ENCODE results near the gene ADAMTS6. TPM values are rescaled to one million over a fixed set of nuclear protein-coding genes. Genes with fewer than 3 reads are reported as not detected.
"Not testable (repeated sequence)": the region's sequence is repeated elsewhere in the genome, so short reads cannot be mapped to it uniquely, and the experiment has no call there.

Gene ADAMTS6
- polyA plus RNA-seq, 2 of the 4 experiments (the other 2 are of a cell fraction) = 0.22 to 0.66 TPM

- Histone ChIP-seq H3K4me2 (no peak overlapping the region), H3K9me3 (no peaks in the 10 kb centered on the region), H3K4me1 (no peaks in the 10 kb centered on the region), H3K4me3 (no peak overlapping the region), H3K27ac (no peak overlapping the region)
- ATAC-seq (no peak), DNase-seq (ENCODE audit: low read depth in 1 of 2, low spot score in 1 of 2) (no peak), FAIRE-seq (no peak)
- TF ChIP-seq HMGXB4 (CRISPR knock-in tag; IDR thresholded peaks at IDR 0.05; ENCODE audit: borderline replicate concordance) = no peak
- no peak for TF ChIP-seq EHF (CRISPR knock-in tag; IDR thresholded peaks at IDR 0.05)
- 68% methylated on average over 4 of the region's 4 CpGs for WGBS (ENCODE audit: missing lambda C conversion rate)
- POLR2A ChIA-PET = no interaction called here
- CTCF ChIA-PET = no interaction called here
These were observed 7.4 kb upstream of the ADAMTS6 start for GRCh38 chr5:65489119-65489518.

- H3K4me2 ChIP-seq, CTCF ChIA-PET, H3K4me3 ChIP-seq, ATAC-seq, H3K4me1 ChIP-seq, POLR2A ChIA-PET, H3K9me3 ChIP-seq, FAIRE-seq, H3K27ac ChIP-seq: not testable (repeated sequence)
- WGBS (ENCODE audit: missing lambda C conversion rate) = 64% methylated on average over 7 of the region's 7 CpGs
- DNase-seq (ENCODE audit: low read depth in 1 of 2, low spot score in 1 of 2) = peak in 1 of 2 experiments; percentile 28
These were observed 6.4 kb upstream of the ADAMTS6 start for GRCh38 chr5:65488038-65488687.

GRCh38 chr5:65486803-65487202 lies 5.1 kb upstream of the ADAMTS6 start:
- FAIRE-seq; DNase-seq (ENCODE audit: low read depth in 1 of 2, low spot score in 1 of 2); H3K9me3 ChIP-seq; POLR2A ChIA-PET; H3K4me3 ChIP-seq; H3K27ac ChIP-seq; ATAC-seq; H3K4me2 ChIP-seq; H3K4me1 ChIP-seq: not testable (repeated sequence)
- CTCF ChIA-PET = interaction anchor here (0.6 to 1.6 kb wide), 4 partner anchors 386 to 936 kb away, joined by 3 to 7 read pairs (median 4); no protein-coding TSS in a partner anchor
- 92% methylated on average over 2 of the region's 2 CpGs for WGBS (ENCODE audit: missing lambda C conversion rate)

GRCh38 chr5:65485405-65485804 lies 3.7 kb upstream of the ADAMTS6 start:
- ChIA-PET POLR2A (no interaction called here), CTCF (interaction anchor here (0.6 to 5.1 kb wide), 6 partner anchors 9 to 675 kb away, joined by 3 to 41 read pairs (median 4); no protein-coding TSS in a partner anchor)
- no peak overlapping the region for H3K4me3 ChIP-seq
- DNase-seq (ENCODE audit: low read depth in 1 of 2, low spot score in 1 of 2) = no peak
- ATAC-seq = no peak
- TF ChIP-seq MAZ (IDR thresholded peaks at IDR 0.05; ENCODE audit: borderline replicate concordance, low read depth, low read length) = no peak
- TF ChIP-seq NFE2L2 (conservative IDR thresholded peaks at IDR 0.05; ENCODE audit: low read length) = no peak
- no peak for TF ChIP-seq HOXB13 (CRISPR knock-in tag; IDR thresholded peaks at IDR 0.05; ENCODE audit: low read depth)
- no peak for TF ChIP-seq ESRRA (IDR thresholded peaks at IDR 0.05; ENCODE audit: borderline replicate concordance, low read length)
- no peak for TF ChIP-seq FOSL2 (IDR thresholded peaks at IDR 0.05)
- no peak for TF ChIP-seq FOSL2 (CRISPR knock-in tag; IDR thresholded peaks at IDR 0.05)
- no peak for TF ChIP-seq SMC3 (IDR thresholded peaks at IDR 0.05)
- no peak for TF ChIP-seq HOXB5 (CRISPR knock-in tag; IDR thresholded peaks at IDR 0.05)
- no peak for TF ChIP-seq ATOH8 (CRISPR knock-in tag; IDR thresholded peaks at IDR 0.05; ENCODE audit: low read depth)
- no peak for TF ChIP-seq FOSB (CRISPR knock-in tag; IDR thresholded peaks at IDR 0.05)
- no peak for TF ChIP-seq MAFK (IDR thresholded peaks at IDR 0.05; ENCODE audit: partially characterized antibody)
- no peak for TF ChIP-seq EHF (CRISPR knock-in tag; IDR thresholded peaks at IDR 0.05)
- no peak for TF ChIP-seq HDAC2 (IDR thresholded peaks at IDR 0.05)
- TF ChIP-seq CHD4 (IDR thresholded peaks at IDR 0.05; ENCODE audit: borderline replicate concordance) = no peak
- no peak for TF ChIP-seq CHD2 (IDR thresholded peaks at IDR 0.05; ENCODE audit: low read length, partially characterized antibody)
- no peak for TF ChIP-seq ZSCAN20 (CRISPR knock-in tag; IDR thresholded peaks at IDR 0.05)
- TF ChIP-seq MAX (IDR thresholded peaks at IDR 0.05) = no peak
- no peak for TF ChIP-seq HES2 (IDR thresholded peaks at IDR 0.05)
- TF ChIP-seq NR3C1 (IDR thresholded peaks at IDR 0.05) = no peak
- no peaks in the 10 kb centered on the region for H3K9me3 ChIP-seq
- peaks cover 15% of the 10 kb centered on the region; the same call in 2 of the 3 replicates for H3K4me1 ChIP-seq
- WGBS (ENCODE audit: missing lambda C conversion rate) = 81% methylated on average over 11 of the region's 28 CpGs
- FAIRE-seq = no peak
- no peak overlapping the region for H3K4me2 ChIP-seq
- no peak overlapping the region for H3K27ac ChIP-seq
